H1 (cell line): ENCODE results near the gene TMEM200C. TPM values are rescaled to one million over a fixed set of nuclear protein-coding genes. Genes with fewer than 3 reads are reported as not detected.

Experiments
- EZH2 ChIP-seq: fragments of 200-600 bp; sonication (generic); IDR thresholded peaks from 2 replicates; pipeline ENCODE4 v1.7.1; 2012; ENCODE audit warnings: low read depth, mild to moderate bottlenecking, moderate library complexity, low read length, inconsistent platforms; ENCODE audit not compliant: severe bottlenecking
- PHF8 ChIP-seq: fragments of 200-600 bp; sonication (generic); conservative IDR thresholded peaks from 2 replicates; pipeline ENCODE4 v1.7.1; 2012; ENCODE audit warnings: low read depth, mild to moderate bottlenecking, inconsistent platforms, low read length, moderate library complexity
- TAF1 ChIP-seq: IDR thresholded peaks from 2 replicates; pipeline ENCODE4 v1.6.1; 2011; ENCODE audit warnings: mild to moderate bottlenecking, low read depth, low read length
- TAF7 ChIP-seq: optimal IDR thresholded peaks from 2 replicates; pipeline ENCODE3; 2011; ENCODE audit warnings: low read depth, mild to moderate bottlenecking, inconsistent platforms, low read length, moderate library complexity, borderline replicate concordance
- TBP ChIP-seq: IDR thresholded peaks from 2 replicates; pipeline ENCODE4 v1.6.1; 2011; ENCODE audit warnings: low read depth, low read length, improper control_type of control experiment
- polyA plus RNA-seq, 7 experiments: library from polyadenylated mRNA; depleted of rRNA in 3 of 7; stranded (reverse) in 5 of 7; unstranded in 2 of 7; fragments of >200 nt in 5 of 7; fragments of 200-250 nt in 2 of 7; gene quantifications; 1 replicate in 5 of 7; 2 replicates in 1 of 7; 4 replicates in 1 of 7; pipeline versions ENCODE4 v1.2.1 to v1.2.3, GENCODE V29; 2011 to 2013; ENCODE audit warnings: missing spikeins in 2 of 7, mixed read lengths in 2 of 7
- total RNA-seq: library from RNA; stranded (reverse); fragmentation: NEBNext Ultra II Directional; extraction: Animal tissue kit (Norgen Biotek cat#: 25700); gene quantifications from 2 replicates; pipeline ENCODE4 v1.2.1, GENCODE V29; 2021

The TMEM200C gene
- total and polyA plus RNA-seq, 2 of the 8 experiments (the other 6 are each of a cell fraction or from before 2014, with no cell fraction given), result 3.4 to 9.6 TPM

DNA sequence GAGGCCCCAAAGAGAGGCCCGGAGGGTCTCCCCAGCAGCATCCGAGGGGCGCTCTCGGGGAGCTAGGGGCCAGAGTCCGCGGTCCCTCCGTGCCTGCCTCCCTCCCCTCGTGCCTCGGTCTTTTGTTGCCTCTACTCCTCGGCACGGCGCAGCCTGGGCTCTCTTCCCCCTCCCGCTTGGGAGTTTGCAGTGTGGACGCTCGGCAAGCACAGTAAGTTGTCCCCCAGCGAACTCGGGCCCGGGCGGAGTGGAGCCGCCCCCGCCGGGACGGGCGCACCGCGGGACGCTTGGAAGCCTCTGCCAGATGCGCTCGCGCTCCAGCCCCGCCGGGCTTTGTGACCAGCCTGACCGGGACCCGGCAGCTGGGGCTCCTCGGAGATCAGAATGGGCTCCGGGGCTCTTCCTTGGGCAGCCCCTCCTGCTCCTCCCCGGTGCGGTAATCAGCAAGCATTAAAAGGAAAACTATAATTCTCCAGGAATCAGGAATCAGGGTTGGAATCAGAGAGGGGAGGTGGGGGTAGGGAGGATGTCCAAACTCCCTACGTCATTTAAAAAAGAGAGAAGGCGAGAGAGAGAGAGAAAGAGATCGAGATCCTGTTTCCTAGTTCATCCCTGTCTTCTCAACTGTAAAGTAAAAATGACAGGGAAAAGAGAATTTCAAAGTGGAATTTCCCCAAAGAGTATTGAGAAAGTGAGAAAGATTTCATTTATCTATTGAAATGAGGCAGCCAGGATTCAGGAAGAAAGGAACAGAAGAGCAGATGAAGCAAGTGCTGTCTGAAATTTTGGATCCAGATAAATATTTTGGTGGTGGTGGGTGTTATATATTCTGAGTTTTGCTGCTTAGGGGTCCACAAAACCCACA lies 786 bp upstream of the TMEM200C start (continued):
- TF ChIP-seq EZH2 (no peak), TBP (0 out of 2 replicates have a peak, but pooled peaks have one; percentile 24), TAF7 (peak; percentile 49), PHF8 (peak; percentile 56), TAF1 (peak; percentile 80)
